PC-9 (cell line): ENCODE measurements around the gene G3BP1. TPM values are rescaled to one million over a fixed set of nuclear protein-coding genes. Genes with fewer than 3 reads are reported as not detected.

Experiments used
- BruUV-seq: library from RNA; stranded (reverse); fragments of 400-500 nt; replicated peaks from 2 replicates; lab custom pipeline; 2021; lab: Mats Ljungman, UMichigan
- CTCF ChIA-PET: fragments of 300-600 bp; sonication (Branson Sonifier 250); formaldehyde crosslinking; loops from one replicate; lab custom pipeline; 2022; ENCODE audit warnings: antibody characterized with exemption; lab: Charles Lee
- POLR2A ChIA-PET: fragments of 300-600 bp; sonication (Branson Sonifier 250); formaldehyde crosslinking; loops from one replicate; lab custom pipeline; 2022; ENCODE audit warnings: antibody characterized with exemption; ENCODE audit not compliant: unreplicated experiment; lab: Charles Lee
- DNase-seq, 2 experiments: peaks; one replicate each; pipeline versions ENCODE4 v3.0.0 to v3.0.0-alpha.2; 2015 to 2022; ENCODE audit warnings: mixed read lengths in 1 of 2
- H2AFZ ChIP-seq: fragments of 200-600 bp; sonication (generic); 2 replicates; pipeline ENCODE4 v1.8.1; 2017; ENCODE audit warnings: antibody characterized with exemption
- H3F3A ChIP-seq: fragments of 200-600 bp; sonication (generic); 2 replicates; pipeline ENCODE4 v1.8.1; 2017; ENCODE audit warnings: antibody characterized with exemption, mild to moderate bottlenecking, low read depth; ENCODE audit not compliant: insufficient read depth
- H3K27ac ChIP-seq: fragments of 200-600 bp; sonication (generic); 2 replicates; pipeline ENCODE4 v1.6.1; 2016; ENCODE audit warnings: mixed run types
- H3K27me3 ChIP-seq: fragments of 200-600 bp; sonication (generic); 2 replicates; pipeline ENCODE4 v1.6.1; 2016; ENCODE audit warnings: low read depth, mixed run types; ENCODE audit not compliant: insufficient read depth
- H3K36me3 ChIP-seq: fragments of 200-600 bp; sonication (generic); 2 replicates; pipeline ENCODE4 v1.6.1; 2016; ENCODE audit warnings: low read depth, mixed run types
- H3K4me1 ChIP-seq: fragments of 200-600 bp; sonication (generic); replicated peaks from 2 replicates; pipeline ENCODE4 v1.6.1; 2016; ENCODE audit warnings: mixed run types; ENCODE audit not compliant: insufficient read depth
- H3K4me2 ChIP-seq: fragments of 200-600 bp; sonication (generic); 2 replicates; pipeline ENCODE4 v1.6.1; 2017; ENCODE audit warnings: mixed run types
- H3K4me3 ChIP-seq: fragments of 200-600 bp; sonication (generic); 2 replicates; pipeline ENCODE4 v1.6.1; 2016; ENCODE audit warnings: mixed run types
- H3K79me2 ChIP-seq: fragments of 200-600 bp; sonication (generic); 2 replicates; pipeline ENCODE4 v1.6.1; 2017; ENCODE audit warnings: low read depth, mixed run types
- H3K9me2 ChIP-seq: fragments of 200-600 bp; sonication (generic); 2 replicates; pipeline ENCODE4 v1.8.1; 2017; ENCODE audit warnings: mild to moderate bottlenecking; ENCODE audit not compliant: insufficient read depth
- H3K9me3 ChIP-seq: fragments of 200-600 bp; sonication (generic); 2 replicates; pipeline ENCODE4 v1.8.1; 2016; ENCODE audit warnings: low read depth; ENCODE audit not compliant: insufficient read depth
- H4K20me1 ChIP-seq: fragments of 200-600 bp; sonication (generic); 2 replicates; pipeline ENCODE4 v1.8.1; 2017; ENCODE audit not compliant: insufficient read depth
- CTCF ChIP-seq: fragments of 200-600 bp; sonication (generic); conservative IDR thresholded peaks from 2 replicates; pipeline ENCODE4 v1.6.1; 2017; ENCODE audit warnings: mixed run types, antibody characterized with exemption, mild to moderate bottlenecking, moderate library complexity
- EZH2 ChIP-seq: fragments of 200-600 bp; sonication (generic); IDR thresholded peaks from 2 replicates; pipeline ENCODE4 v1.8.0; 2017; ENCODE audit warnings: antibody characterized with exemption, low read depth
- intact Hi-C: fragments of 100-400 bp; cut with micrococcal nuclease; formaldehyde crosslinking; loops from one replicate; pipeline ENCODE4 v1.10.0; 2022; ENCODE audit not compliant: unreplicated experiment
- total RNA-seq: library from RNA; stranded (reverse); gene quantifications from 2 replicates; pipeline ENCODE4 v1.2.3, GENCODE V29; 2021

G3BP1 gene
- total RNA-seq, 1 experiment from 2014 or later, result 254 TPM

DNA sequence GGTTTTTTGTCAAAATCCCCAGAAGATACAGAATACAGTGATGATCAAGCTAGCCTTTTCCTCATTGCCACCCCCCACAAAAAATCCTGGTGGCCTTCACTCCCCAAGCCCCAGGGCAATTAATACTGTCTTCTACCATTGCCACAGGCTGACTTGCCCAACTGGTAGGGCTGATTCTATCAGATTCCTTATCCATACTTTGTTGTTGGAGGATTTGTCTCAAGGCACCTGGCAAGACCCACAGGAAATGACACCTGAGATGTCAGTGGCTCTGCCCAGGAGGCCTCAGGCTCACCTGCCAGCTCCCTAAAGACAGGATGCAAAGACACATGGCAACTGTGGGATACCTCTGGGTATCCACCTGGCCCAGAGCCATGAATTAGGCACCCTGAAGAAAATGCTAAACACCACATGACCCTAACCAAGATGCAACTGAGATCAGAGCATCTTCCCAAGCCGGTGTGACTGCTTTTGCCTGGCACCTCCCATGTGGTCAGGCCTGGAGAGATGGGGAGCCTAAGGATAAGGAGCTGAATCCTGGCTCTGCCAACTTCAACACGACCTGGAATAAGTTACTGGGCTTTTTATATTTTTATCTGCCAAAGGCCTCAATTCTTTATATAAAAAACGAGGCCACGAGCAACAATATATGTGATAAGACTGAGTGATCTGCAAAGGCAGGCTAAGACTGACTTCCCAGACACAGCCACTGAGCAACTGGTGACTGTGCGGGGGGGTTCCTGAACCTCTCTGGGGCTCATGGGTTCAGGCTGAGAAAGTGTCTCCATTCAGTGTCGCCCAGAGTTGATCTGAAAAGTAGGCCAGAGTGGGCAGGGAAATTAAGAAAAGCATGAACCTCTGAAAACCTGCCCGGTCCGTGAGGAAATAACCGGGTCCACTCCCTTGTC is 14.3 kb upstream of the G3BP1 start:
- peaks cover 56% of the 10 kb centered on the region for H3K79me2 ChIP-seq
- H3F3A ChIP-seq, result peaks cover 10% of the 10 kb centered on the region; the same call in 1 of the 2 replicates
- no peaks in the 10 kb centered on the region for H3K9me3 ChIP-seq
- H3K4me1 ChIP-seq, result peaks cover 16% of the 10 kb centered on the region
- no peaks in the 10 kb centered on the region for H3K27me3 ChIP-seq
- intact Hi-C loops, result loop anchor here (1.0 to 5.0 kb wide), 3 partner anchors 12 to 70 kb away; partner anchors contain the start of genes G3BP1 and SPARC
- ChIA-PET POLR2A (interaction anchor here (0.5 to 1.1 kb wide), 5 partner anchors 12 to 1797 kb away, joined by 3 to 14 read pairs (median 4); no protein-coding TSS in a partner anchor), CTCF (no interaction called here)
- peak overlapping the region; percentile 91 for H3K4me2 ChIP-seq
- H3K27ac ChIP-seq, result 0 out of 2 replicates have a peak overlapping the region, but pooled peaks have one; percentile 24
- no peak for TF ChIP-seq CTCF
- TF ChIP-seq EZH2, result no peak
- no peaks in the 10 kb centered on the region for H3K9me2 ChIP-seq
- H2AFZ ChIP-seq, result peak overlapping the region; percentile 91
- BruUV-seq, result no TSS peak
- H3K4me3 ChIP-seq, result peak overlapping the region; percentile 97
- DNase-seq, result peak; percentile 78 to 84
- H3K36me3 ChIP-seq, result 0 out of 2 replicates have a peak, but pooled peaks cover 6% of the 10 kb centered on the region
- H4K20me1 ChIP-seq, result no peaks in the 10 kb centered on the region; the same call in 1 of the 2 replicates

- Histone ChIP-seq H2AFZ (peak overlapping the region; percentile 91), H3K4me3 (peak overlapping the region; percentile 97), H3K27ac (no peak overlapping the region), H3K79me2 (peaks cover 50% of the 10 kb centered on the region), H4K20me1 (no peaks in the 10 kb centered on the region; the same call in 1 of the 2 replicates), H3K36me3 (0 out of 2 replicates have a peak, but pooled peaks cover under 1% of the 10 kb centered on the region), H3K9me3 (no peaks in the 10 kb centered on the region), H3K27me3 (no peaks in the 10 kb centered on the region), H3F3A (peaks cover 10% of the 10 kb centered on the region; the same call in 1 of the 2 replicates), H3K4me2 (peak overlapping the region; percentile 91), H3K4me1 (peaks cover 16% of the 10 kb centered on the region), H3K9me2 (no peaks in the 10 kb centered on the region)
- no peak for TF ChIP-seq EZH2
- no peak for TF ChIP-seq CTCF
- intact Hi-C loops, result loop anchor here (5.0 kb wide), 1 partner anchor 71 kb away; the partner anchor contains the start of gene SPARC
- BruUV-seq, result TSS peak; percentile 80
- CTCF ChIA-PET, result no interaction called here
- DNase-seq, result no peak
- POLR2A ChIA-PET, result interaction anchor here (0.5 to 1.1 kb wide), 2 partner anchors 13 to 158 kb away, joined by 4 to 14 read pairs; no protein-coding TSS in a partner anchor
Measured at GRCh38 chr5:151758141-151758429, 13.7 kb upstream of the G3BP1 start.

DNA sequence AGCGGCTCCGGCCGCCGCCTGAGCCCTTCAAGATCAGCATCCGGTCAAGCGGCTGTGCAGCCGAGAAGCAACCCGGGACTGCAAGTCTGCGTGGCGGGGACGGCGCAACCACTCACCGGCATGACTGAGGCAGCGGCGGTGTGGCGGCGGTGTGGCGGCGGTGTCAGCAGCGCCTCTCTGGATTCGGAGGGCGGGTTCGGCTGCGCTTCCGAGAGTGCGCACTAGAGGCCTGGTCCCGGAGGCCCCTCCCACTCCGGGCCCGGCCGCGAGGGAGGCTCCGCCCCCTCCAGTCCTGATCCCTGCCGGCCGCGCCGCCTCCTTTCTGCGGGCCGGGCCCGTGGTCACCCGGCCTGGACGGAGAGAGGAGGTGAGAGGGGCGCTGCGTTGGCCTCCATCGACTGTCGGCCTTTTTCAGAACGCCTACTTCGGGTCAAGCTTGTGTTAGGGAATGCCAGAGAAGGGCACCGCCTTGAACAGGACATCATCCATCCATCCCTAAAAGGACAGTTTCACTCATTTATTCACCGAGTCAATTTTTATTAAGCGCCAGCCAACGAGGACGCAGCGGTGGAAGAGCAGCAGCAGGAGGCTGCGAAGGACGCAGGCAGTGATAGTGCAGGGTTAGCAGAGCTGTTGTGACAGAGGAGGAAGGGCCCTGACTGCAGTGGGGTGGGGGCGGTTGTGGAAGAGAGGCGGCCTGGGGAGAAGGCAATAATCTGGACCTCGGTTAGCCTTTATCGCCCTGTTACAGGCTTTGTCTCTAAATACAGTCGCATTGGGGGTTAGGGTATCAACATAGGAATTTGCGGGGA is 13.1 kb upstream of the G3BP1 start, which contains the start of gene ATOX1:
Gene ATOX1, minus strand, starts transcription at position 202 of the 812 bp plus-strand sequence. Its CDS starts 80 bp downstream, at position 122.
- H3F3A ChIP-seq, result peaks cover 10% of the 10 kb centered on the region; the same call in 1 of the 2 replicates
- ChIA-PET CTCF (no interaction called here), POLR2A (no interaction called here)
- peak within 1 kb of the TSS; percentile 91 for H3K4me2 ChIP-seq
- H3K27me3 ChIP-seq, result no peaks in the 10 kb centered on the region
- H3K9me3 ChIP-seq, result no peaks in the 10 kb centered on the region
- peak; percentile 65 to 95 for DNase-seq
- H4K20me1 ChIP-seq, result no peaks in the 10 kb centered on the region
- no peak for TF ChIP-seq CTCF
- no peak for TF ChIP-seq EZH2
- H3K79me2 ChIP-seq, result peaks cover 45% of the 10 kb centered on the region
- BruUV-seq, result TSS peak; percentile 71
- no peaks in the 10 kb centered on the region for H3K9me2 ChIP-seq
- no peaks in the 10 kb centered on the region for H3K36me3 ChIP-seq
- peak within 1 kb of the TSS; percentile 97 for H3K4me3 ChIP-seq
- H3K4me1 ChIP-seq, result peaks cover 16% of the 10 kb centered on the region
- 0 out of 2 replicates have a peak within 1 kb of the TSS, but pooled peaks have one; percentile 24 for H3K27ac ChIP-seq
- intact Hi-C loops, result loop anchor here (5.0 kb wide), 1 partner anchor 71 kb away; the partner anchor contains the start of gene SPARC
- H2AFZ ChIP-seq, result peak within 1 kb of the TSS; percentile 94
